RPMI7951 (cell line): Measurements from ENCODE around the gene ANKRD36B. TPM values are rescaled to one million over a fixed set of nuclear protein-coding genes. Genes with fewer than 3 reads are reported as not detected.
"Not testable (repeated sequence)": the region's sequence is repeated elsewhere in the genome, so short reads cannot be mapped to it uniquely, and the experiment has no call there.

Source experiments
- DNase-seq: peaks from one replicate; pipeline ENCODE4 v3.0.0-alpha.2; 2012; ENCODE audit warnings: low read depth
- total RNA-seq: library from RNA; depleted of rRNA; stranded (reverse); fragments of >200 nt; shearing (Covaris generic); gene quantifications from 2 replicates; pipeline ENCODE4 v1.2.3, GENCODE V29; 2014; rRNA removed

ANKRD36B gene
- total RNA-seq, result 13.6 and 20.2 TPM in 2 replicates

DNA sequence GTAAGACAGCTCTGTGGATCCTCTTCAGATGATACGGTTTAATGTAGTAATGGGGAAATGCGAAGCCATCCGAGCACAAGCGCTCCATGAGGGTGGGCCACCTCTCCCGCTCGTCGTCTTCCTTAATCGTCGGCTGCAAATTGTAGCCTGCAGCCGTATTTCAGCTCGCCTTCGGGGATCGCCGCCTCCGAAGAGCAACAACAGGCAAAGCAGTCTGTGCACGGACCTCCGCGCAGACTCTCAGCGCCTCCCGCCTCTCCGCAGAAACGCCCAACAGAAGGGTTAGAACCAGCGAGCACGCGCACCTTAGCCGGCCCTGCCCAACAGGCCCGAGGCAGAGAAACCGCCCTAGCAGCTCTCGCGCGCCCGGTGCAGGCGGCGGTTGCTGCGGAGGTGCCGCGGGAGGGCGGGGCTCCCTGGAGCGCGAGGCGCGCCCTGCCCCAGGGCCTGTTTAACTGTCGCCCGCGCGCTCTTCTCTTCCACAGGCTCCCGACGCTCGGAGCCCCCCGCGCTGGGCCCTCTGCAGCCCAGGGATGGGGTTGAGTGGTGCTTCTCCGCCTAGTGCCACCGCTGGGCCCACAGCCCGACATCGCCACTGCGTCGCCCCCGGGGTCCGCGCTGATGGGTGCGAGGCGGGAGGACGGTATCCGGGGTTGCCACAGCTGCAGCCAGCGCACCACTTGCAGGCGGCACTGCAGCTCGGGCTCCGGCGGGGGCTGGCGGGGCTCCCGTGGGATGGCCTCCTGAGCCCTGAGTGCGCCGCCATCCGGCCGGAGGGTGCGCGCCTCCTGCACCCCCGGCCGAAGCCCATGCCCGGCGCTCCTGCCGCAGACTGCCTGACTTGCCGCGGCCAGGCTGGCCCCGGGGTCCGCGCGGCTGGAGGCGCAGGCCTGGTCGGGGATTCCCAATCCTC is at the start of gene ANKRD36B:
TSS of gene ANKRD36B (minus strand) at position 280 of the 913 bp plus-strand sequence. CDS start at position 88, 192 bp downstream.
- DNase-seq, result peak; percentile 83

DNA sequence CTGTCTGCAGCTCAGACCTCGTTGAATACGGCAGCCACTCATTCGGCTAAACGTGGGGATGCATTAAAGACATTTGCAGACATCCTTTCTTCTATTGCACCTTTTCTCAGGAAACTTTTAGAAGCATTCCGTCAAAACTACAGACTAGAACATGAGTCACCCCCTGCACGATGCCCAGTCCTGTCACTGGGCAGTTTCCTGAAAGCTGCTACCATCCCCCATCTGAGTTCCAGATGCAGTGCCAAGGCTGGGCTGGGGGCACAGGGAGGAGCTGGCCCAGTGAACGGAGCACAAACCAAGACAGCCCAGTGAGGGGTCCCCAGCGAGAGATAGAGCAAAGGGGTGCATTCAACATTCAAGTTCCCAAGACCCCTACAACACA is 36.4 kb upstream of the ANKRD36B start:
- DNase-seq, result not testable (repeated sequence)

DNA sequence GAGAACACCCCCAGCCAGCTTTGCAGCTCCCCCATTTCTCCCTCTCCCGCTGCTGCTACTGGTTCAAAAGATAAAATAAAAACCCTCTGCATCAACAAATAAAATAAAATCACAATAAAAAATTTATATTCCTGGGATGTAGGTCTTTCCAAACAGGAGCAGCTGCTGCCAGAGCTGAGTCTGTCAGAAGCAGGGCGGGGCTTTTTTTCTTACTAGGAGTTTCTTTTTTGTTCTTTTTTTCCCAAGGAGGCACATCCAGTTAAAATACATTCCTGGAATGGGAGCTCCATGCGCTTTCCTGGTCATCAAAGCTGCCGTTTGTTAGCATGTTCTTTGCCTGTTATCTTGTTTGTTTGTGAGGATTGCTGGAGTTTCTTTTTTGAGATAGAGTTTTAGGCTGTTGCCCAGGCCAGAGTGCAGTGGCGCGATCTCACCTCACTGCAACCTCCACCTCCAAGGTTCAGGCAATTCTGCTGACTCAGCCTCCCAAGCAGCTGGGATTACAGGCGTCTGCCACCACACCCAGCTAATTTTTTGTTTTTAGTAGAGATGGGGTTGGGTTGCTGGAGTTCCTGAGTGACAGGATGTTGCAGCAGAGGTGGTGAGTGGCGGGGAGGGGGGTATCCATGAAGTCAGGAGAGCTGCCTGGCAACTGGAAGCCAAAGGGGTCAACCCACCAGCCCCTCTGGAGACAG is 35.8 kb upstream of the ANKRD36B start:
- not testable (repeated sequence) for DNase-seq

DNA sequence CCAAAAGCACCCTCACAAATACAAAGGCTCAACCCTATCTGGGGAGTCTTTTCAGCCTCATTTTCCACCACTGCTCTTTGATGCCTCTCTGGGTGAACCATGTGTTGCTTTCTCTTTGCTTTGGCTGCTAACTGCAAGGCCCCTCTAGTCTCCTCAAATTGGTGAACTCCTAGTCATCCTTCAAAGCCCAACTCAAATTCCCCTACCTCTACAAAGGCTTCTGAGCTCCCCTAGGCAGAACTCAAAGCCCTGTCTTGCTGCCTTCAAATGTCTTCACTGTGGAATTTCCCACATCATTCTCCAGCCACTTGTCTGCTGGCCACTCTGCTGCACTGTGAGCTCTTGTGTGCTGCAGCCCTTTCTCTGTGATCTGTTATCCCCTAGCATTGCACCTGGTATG is 33.3 kb upstream of the ANKRD36B start:
- DNase-seq, result not testable (repeated sequence)

DNA sequence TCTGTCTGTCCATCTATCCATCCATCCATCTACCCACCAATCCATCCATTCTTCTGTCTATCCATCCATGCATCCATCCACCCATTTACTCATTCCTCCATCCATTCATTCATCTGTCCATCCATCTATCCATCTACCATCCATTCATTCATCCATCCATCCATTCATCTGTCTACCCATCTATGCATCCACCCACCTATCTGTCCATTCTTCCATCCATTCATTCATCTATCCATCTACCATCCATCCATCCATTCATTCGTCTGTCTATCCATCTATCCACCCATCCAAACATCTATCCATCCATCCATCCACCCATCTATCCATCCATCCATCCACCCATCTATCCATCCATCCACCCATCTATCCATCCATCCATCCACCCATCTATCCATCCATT is 30.8 kb upstream of the ANKRD36B start:
- DNase-seq, result not testable (repeated sequence)

DNA sequence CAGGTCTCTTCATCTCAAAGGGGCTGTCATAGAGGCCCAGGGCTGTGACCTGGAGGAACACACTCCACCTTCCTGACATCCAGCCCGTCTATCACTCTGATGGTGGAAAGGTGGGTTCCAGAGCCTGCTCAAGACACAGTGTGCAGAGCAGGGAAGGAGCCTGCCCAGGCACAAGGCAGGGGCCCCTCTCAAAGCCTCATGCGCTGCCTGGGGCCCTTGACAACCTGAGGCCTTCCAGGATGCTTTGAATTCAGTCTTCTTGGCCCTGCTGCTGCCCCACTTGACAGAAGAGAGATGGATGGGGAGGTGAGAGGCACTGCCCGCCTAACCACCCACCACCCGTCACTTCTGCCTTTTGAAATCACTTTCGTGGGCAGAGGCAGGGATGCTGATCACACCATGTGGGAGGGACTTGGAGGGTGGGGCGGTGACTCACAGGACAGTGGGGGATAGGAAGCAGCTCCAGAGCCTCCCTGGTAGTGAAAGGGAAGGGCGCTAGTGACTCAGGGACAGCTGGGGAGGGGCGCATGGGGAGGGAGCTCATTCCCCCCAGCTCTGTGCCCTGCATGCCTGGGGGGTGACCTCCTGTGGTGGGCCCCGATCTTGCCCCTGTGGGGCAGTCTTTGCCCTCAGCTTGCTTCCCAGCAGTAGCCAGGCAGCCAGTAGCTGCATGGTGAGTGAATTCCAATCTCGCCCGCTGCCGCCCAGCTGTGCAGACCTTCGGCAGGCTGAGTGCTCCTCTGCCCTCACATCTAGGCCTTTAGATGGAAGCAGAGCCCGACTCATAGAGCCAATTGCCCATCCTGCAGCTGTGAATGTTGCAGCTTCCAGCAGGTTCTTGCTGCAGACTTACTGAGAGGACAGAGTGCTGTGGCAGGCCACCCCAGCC is 29.5 kb upstream of the ANKRD36B start:
- DNase-seq, result peak; percentile 71

DNA sequence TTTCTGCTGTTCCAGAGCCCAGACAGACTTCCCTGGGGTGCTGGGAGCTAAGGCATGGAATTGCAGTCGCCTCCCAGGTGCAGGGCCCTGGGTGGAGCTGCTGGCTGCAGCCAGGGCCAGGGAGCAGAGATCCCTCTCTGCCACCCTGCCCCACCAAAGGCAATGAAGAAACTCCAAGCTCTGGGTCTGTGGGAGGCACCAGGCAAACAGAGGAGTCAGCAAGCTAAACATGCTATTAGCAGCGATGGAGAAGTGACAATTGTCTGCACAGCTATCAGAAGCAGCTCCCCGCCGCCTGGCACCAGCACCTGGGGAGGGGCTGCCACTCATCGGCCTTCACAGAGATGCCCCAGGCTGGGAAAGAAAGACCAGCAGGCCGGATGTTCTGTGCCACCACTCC is 28.2 kb upstream of the ANKRD36B start:
- DNase-seq, result no peak

DNA sequence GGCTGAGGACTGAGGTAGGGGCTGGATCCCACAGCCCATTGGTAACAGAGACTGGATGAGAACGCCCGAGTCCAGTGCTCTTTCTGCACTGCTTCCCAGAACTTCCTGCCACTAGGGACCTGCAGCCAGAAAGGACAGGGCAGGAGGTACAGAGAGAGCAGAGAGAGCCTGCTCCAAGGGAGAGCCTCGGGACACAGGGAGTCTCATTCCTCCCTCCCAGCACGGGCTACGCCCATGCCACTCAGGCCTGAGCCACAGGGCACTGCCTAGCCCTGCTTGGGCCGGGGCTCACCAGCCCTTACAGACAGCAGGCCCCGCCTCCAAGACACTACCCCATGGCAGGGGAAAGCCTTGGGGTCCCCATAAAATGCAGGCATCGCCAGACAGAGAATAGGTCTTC is 26.1 kb upstream of the ANKRD36B start:
- DNase-seq, result not testable (repeated sequence)

DNA sequence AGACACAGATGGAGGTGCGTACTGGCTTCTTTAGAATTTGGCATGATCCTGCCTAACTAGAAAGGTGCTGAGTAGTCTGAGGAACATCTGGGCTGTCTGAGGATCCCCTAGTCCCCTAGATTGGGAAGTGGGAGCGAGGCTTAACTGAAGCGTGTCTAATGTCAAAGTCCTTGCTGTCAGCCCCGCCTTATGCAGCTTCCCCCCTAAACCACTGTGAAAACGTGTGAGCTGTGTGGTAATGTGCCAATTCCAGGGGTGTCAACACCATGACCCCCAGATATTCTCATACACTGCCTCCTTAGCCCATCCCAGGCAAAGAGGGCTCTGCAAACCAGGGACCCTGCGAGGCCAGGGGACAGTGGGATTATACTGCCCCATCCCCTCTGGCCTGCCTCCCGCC is 22.2 kb upstream of the ANKRD36B start:
- DNase-seq, result not testable (repeated sequence)

DNA sequence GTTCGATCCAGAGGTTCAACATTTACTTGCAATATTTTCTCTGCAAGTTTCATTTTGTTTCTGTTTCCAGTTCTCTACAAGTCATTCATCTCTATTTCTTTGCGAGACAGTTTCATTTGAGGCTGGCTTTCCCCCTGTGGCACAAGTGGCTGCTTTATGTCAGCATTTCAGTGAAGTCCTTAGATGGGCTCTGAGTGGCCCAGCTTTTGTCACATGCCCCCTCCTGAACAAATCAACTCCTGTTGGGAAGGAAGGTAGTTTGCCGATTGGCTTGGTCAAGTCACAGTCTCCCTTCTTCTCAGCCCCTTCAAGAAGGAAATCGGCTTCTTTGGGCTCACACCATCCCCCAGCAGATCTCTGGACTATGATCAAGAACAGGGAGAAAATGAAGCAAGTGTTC is 19.1 kb upstream of the ANKRD36B start:
- DNase-seq, result not testable (repeated sequence)

DNA sequence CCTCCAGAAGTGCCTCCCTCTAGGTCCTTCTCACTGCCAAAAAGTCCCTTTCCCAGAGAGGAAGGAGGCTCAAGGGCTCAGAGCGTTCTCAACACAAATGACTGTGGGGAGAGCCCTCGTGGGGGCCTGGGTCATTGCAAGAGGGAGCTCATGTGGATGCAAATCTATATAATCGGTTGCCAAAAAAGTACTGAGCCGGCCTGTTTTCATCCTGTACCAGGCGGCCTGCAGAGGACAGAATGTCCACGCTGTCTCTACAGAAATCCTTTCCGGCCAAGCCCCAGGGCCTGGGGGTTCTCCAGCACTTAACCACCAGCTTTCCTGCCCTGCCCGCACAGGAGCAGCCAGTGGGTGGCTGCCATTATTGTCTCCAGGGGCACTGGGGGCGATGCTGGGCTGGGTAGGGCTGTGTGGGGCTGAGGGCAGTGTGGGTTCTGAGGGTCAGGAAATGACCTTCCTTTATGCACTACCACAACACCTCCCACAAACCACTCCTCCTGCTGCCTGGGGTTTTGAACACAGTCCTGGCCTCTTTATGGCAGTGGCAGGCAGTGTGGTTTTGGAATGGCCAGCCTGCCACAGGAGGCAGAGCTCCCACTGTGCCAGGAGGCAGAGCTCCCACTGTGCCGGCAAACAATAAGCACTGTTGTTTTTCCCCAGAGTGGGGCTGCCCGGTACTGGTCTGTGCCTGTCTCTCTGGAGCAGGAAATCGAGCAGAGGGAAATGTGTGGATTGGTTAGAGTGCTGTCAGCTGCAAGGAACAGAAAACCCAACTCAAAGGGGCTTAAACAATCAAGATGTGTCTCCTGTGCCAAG is 16.1 kb upstream of the ANKRD36B start:
- peak; percentile 28 for DNase-seq

DNA sequence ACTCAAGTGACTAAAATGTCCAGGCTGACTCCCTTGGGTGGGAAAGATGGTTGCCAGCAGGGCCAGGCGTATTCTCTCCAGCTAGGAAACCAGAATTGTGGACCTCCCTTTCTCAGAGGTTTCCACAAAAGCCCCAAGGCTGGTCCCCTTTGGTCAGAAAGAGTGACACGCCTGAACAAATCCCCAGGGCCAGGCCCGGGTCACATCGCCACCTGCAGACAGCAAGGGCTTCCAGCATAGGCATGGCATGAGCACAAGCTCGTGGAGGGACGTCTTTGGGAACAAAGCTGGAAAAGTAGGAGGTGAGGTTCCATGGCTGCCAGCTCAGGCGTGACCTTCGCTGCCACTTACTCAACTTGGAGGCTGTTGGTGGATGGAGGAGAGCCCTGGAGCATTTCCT is 15.4 kb upstream of the ANKRD36B start:
- DNase-seq, result not testable (repeated sequence)

DNA sequence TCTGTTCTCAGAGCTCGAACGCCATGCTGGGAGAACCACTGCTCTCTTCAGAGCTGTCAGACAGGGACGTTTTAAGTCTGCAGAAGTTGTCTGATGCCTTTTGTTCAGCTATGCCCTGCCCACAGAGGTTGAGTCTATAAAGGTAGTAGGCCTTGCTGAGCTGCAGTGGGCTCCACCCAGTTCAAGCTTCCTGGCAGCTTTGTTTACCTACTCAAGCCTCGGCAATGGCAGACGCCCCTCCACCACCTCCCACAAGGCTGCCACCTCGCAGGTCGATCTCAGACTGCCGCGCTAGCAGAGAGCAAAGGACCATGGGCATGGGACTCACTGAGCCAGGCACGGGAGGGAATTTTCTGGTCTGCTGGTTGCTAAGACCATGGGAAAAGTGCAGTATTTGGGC is 11.9 kb upstream of the ANKRD36B start:
- not testable (repeated sequence) for DNase-seq

DNA sequence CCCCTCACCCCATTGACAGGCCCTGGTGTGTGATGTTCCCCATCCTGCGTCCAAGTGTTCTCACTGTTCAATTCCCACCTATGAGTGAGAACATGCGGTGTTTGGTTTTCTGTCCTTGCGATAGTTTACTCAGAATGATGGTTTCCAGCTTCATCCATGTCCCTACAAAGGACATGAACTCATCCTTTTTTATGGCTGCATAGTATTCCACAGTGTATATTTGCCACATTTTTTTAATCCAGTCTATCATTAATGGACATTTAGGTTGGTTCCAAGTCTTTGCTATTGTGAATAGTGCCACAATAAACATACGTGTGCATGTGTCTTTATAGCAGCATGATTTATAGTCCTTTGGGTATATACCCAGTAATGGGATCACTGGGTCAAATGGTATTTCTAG is 6.5 kb upstream of the ANKRD36B start:
- not testable (repeated sequence) for DNase-seq

DNA sequence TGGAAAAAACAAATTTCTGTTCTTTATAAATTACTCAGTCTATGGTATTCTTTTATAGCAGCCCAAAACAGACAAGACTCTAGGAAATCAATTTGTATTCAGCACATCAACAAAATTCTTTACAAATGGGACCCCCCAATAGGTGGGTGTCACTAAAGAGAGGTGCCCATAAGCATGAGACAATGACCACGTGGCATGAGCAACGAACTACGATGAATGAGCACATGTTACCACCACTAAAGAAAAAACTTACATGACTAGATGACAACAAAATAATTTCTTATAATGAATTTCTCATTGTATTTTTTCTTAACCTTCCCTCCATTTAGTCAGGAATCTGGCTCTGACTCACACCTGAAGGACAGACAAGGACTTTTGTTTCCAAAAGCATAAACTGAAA is 3.8 kb upstream of the ANKRD36B start:
- not testable (repeated sequence) for DNase-seq

DNA sequence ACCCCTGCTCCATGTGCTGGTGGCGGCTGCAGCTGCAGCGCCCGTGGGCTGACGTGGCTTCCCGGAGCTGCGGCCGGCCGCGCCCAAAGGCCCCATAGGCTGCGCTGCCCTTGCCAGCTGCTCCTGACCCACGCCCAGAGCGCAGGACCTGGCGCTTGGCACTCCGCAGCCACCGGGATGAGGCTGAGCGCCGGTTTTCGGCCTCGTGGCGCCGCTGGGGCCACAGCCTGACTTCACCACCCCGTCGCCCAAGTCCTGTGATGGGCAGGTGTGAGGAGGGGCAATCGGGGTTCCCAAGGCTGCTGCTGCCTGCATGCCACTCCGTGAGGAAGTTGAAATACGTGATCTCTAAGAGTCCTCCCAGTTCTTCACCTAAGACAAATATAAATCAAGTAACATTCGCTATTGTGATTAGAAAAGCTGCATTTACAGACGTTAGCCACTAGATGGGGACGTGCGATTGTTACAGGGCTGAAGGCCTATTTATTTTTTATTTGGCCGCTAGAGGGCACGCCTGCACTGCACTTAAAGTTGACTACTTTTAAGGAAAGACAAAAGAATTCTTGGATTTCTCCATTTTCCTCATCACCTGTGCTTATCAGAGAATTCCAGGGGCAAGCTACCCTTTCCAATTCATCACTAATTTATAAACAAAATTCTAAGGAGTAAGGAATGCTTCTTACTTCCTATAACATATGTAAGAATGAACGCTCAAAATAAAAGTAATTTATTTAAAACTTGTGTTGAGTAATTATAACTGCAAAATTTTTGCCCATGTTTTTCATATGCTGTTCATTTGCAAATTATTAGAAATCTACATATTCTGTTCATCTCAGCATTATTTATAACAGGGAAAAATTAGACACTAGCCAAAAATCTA is 1.1 kb upstream of the ANKRD36B start:
- DNase-seq, result peak; percentile 80

DNA sequence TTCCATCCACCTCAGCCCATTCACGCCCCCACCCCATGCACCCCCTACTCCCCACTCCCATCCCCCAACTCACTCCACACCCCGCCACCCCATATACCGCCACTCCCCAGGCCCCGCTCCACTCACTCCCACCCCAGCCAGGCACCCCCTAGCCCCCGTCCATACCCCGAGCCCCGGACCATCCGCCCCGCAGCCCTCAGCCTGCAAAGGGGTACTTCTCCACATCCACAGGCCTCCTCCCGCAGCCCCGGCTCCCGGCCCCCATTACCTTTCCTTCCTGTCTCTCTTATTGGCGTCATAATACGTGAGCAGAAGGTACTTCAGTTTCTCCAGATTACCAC is 450 bp downstream of the ANKRD36B start:
- not testable (repeated sequence) for DNase-seq

DNA sequence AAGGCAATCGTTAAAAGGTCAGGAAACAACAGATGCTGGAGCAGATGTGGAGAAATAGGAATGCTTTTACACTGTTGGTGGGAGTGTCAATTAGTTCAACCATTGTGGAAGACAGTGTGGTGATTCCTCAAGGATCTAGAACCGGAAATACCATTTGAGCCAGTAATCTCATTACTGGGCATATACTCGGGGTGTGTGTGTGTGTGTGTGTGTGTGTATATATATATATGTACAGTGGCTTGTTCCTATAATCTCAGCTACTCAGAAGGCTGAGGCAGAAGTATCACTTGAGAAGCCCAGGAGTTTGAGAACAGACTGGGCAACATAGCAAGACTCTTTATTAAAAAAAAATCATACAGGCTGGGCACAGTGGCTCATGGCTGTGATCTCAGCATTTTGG is 24.0 kb downstream of the ANKRD36B start:
- peak; percentile 2 for DNase-seq

DNA sequence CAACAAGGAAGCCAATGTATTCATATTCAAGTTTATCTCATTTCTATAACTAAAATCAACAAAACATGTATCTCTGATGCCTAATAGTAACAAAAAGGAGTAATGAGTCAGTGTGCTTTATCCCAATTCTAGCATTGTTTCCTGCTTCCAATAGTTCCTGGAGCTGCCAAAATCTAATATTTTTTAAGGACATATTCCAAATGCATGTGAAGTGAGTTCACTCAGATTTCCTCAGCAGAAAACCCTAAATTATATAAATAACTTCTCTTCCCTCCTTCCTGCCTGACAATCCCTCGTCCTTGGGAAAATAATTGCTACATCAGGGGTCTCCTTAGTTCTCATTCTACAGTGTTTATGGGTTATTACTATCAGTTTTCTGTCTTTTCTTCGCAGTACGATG is 37.3 kb downstream of the ANKRD36B start:
- not testable (repeated sequence) for DNase-seq

DNA sequence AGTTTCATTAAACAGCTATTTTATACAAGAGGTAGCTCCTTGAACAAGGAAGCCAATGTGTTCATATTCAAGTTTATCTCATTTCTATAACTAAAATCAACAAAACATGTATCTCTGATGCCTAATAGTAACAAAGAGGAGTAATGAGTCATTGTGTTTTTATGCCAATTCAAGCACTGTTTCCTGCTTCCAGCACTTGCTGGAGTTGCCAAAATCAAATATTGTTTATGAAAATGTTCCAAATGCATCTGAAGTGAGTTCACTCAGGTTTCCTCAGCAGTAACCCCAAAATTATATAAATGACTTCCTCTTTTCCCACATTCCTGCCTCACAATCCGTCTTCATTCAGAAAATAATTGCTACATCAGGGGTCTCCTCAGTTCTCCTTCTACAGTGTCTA is 39.2 kb downstream of the ANKRD36B start:
- DNase-seq, result not testable (repeated sequence)
